GM13977 (cell line): ENCODE data around the gene SLC35B4.

Source experiments
- DNase-seq: peaks from one replicate; pipeline ENCODE4 v3.0.0; 2012; ENCODE audit warnings: low spot score
- in situ Hi-C: fragments of 300-500 bp; cut with MboI; formaldehyde crosslinking; loops from one replicate; pipeline ENCODE4 v1.12.0; 2022; ENCODE audit warnings: low sequenced_read_pairs, low pct_unique_long_range_greater_than_20kb, mixed read lengths, inconsistent platforms; ENCODE audit not compliant: unreplicated experiment
- TF ChIP-seq, protein P1 (sequence below): IDR thresholded peaks from 2 replicates; pipeline ENCODE4 v1.5.1; 2012; ENCODE audit warnings: mild to moderate bottlenecking, control low read depth; ENCODE audit not compliant: insufficient read depth; ENCODE audit errors: extremely low read depth, missing control alignments

SLC35B4 gene

DNA sequence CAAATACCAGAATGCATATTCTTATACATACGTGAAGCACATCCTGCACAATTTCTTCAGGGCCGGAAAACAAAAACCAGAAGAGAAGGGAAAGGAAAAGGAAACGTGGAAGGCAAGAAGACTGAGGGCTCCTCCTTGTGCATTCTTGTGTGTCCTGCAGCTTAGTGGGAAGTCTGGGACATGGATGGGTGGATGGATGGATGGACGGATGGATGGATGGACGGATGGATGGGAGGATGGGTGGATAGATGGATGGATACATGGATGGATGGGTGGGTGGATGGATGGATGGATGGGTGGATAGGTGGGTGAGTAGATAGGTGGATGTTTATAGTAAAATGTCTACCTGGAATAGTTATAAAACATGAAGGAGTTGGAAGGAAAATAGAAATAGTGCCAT is 30.8 kb upstream of the SLC35B4 start:
- TF ChIP-seq, protein P1, sequence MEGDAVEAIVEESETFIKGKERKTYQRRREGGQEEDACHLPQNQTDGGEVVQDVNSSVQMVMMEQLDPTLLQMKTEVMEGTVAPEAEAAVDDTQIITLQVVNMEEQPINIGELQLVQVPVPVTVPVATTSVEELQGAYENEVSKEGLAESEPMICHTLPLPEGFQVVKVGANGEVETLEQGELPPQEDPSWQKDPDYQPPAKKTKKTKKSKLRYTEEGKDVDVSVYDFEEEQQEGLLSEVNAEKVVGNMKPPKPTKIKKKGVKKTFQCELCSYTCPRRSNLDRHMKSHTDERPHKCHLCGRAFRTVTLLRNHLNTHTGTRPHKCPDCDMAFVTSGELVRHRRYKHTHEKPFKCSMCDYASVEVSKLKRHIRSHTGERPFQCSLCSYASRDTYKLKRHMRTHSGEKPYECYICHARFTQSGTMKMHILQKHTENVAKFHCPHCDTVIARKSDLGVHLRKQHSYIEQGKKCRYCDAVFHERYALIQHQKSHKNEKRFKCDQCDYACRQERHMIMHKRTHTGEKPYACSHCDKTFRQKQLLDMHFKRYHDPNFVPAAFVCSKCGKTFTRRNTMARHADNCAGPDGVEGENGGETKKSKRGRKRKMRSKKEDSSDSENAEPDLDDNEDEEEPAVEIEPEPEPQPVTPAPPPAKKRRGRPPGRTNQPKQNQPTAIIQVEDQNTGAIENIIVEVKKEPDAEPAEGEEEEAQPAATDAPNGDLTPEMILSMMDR, result no peak
- DNase-seq, result no peak
- in situ Hi-C loops, result no loop called here

DNA sequence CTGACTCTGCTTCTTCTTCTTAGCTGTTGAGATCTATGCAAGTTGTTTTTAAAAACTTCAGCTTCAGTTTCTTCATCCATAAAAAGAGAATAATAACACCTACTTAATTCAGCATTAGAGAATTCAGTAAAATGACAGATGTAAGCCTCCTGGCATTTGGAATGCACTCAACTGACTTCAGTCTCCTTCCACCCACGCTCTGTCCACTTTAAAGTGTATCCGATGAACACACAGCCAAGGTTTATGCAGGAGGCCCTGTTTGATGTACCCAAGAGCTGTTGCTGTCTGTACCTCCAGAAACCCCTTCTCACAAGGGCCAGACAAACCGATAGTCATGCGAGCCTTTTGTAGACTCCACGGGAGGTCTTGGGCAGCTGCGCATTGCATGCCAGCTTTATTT is 27.1 kb upstream of the SLC35B4 start:
- in situ Hi-C loops, result no loop called here
- no peak for DNase-seq
- TF ChIP-seq, protein P1, result no peak

DNA sequence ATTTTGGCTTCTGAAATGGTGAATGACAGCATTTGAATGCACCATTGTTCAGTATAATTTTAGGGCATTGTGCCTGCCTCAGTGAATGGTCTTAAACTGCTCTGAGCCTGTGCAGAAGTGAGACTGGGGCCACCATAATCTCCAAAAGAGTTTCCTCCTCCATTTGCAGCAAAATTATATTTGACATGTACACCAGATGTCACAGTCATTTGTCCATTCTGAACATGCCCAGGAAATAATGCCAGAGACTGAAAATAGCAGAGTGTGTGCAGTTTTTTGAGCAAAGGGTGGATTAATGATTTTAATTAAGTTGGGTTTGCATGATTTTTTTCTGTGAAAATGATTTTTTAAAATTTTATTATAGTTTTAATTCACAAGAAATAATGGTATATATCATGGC is 26.4 kb upstream of the SLC35B4 start:
- TF ChIP-seq, protein P1, result no peak
- in situ Hi-C loops, result no loop called here
- no peak for DNase-seq

DNA sequence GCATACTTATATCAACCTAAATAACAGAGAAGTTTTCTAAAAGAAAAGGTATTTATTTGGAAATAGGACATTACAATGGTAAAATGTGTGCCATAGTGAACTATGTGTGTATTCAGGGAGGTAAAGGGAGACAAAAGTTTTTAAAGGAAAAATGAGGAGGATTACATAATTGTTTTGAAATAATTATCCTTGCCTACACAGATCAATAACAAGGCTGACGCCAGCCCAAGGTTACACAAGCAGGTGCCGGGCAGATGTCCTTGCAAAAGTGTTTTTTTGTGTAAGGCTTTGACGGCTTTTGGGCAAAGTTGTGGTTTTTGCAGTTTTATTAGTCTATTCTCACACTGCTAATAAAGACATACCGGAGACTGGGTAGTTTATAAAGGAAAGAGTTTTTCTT is 22.7 kb upstream of the SLC35B4 start:
- in situ Hi-C loops, result no loop called here
- TF ChIP-seq, protein P1, result no peak
- no peak for DNase-seq

DNA sequence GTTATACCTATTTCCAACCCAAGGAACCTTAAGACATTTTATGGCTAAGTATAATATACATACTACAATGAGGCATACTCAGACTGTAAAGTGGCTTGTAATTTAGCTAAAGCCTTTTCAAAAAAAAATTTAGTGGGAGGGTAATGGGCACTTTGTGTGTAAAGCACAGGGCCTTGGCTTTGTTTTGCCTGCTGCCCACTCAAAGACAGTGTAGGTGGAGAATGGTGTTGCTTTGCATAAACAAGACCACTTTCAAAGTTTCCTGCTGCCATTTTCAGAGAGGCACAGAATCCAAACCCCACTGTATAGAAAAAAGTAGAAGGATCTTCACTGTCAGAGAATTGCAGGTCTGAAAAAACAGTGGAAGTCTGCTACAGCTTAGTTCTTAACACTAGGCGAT is 21.2 kb upstream of the SLC35B4 start:
- in situ Hi-C loops, result no loop called here
- DNase-seq, result no peak
- TF ChIP-seq, protein P1, result no peak

DNA sequence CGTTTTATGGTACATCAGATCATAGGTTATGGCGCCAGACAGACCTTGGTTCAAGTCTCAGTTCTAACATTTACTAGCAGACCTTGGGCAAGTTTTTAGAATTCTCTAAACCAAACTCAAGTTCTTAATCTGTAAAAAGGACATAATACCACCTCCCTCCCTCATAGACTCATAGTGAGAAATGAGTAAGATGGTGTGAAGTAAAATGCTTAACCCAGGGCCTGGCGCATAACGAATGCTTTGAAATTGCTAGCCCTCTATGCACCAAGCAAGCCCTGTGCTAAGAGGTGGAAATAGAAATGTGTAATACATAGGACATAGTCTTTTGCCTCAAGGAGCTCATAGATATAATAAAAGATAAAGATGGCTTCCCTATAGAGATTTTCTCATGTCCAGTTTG is 17.7 kb upstream of the SLC35B4 start:
- in situ Hi-C loops, result no loop called here
- no peak for DNase-seq
- TF ChIP-seq, protein P1, result no peak

DNA sequence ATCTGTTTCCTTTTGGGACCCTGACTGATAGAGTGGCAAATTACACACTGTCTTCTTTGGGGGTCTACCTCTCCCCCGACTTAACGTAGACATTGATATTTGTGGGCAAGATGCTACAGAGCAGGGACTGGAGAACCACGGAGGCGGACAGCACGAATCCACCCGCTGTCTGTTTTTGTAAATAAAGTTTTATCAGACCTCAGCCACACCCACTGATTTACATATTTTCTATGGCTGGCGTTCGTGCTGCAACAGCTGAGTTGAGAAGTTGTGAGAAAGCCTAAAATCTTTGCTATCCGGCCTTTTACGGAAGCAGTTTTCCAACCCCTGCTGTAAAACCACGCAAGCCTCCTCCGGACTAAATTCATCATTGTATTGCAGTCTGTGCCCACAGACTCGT is 17.2 kb upstream of the SLC35B4 start:
- in situ Hi-C loops, result no loop called here
- DNase-seq, result no peak
- TF ChIP-seq, protein P1, result no peak
